Gastrocnemius medialis (tissue), 4 donors: ENCODE results near the gene CAB39.

Source experiments
- CTCF ChIP-seq, 5 experiments: fragments of 450-650 bp in 3 of 5; fragments of 200-600 bp in 2 of 5; sonication (generic) in 2 of 5; IDR thresholded peaks in 4 of 5; conservative IDR thresholded peaks in 1 of 5; 1 replicate in 4 of 5; 2 replicates in 1 of 5; pipeline ENCODE4 v1.5.1; 2016 to 2019; ENCODE audit warnings: antibody characterized with exemption in 5 of 5, mild to moderate bottlenecking in 3 of 5, moderate library complexity in 3 of 5
- POLR2A ChIP-seq, 2 donors: fragments of 450-650 bp; IDR thresholded peaks; one replicate each; pipeline ENCODE4 v1.6.1; 2017; ENCODE audit warnings: antibody characterized with exemption in 2 of 2, mild to moderate bottlenecking in 2 of 2, moderate library complexity in 2 of 2

GRCh38 chr2:230869914-230870543 lies 157.4 kb downstream of the CAB39 start:
- TF ChIP-seq CTCF (IDR thresholded peaks at IDR 0.05 in 4 of 5, conservative IDR thresholded peaks at IDR 0.05 in 1 of 5) (no peak), POLR2A (IDR thresholded peaks at IDR 0.05) (no peak)
